H9 (cell line): ENCODE results near the gene IL17RE. TPM values are rescaled to one million over a fixed set of nuclear protein-coding genes. Genes with fewer than 3 reads are reported as not detected.

ENCODE experiments used
- DNase-seq: peaks from one replicate; pipeline ENCODE4 v3.0.0-alpha.2; 2017
- H2AFZ ChIP-seq: one replicate; pipeline ENCODE4 v1.6.1; 2013; ENCODE audit warnings: mild to moderate bottlenecking, low read length, control low read depth, moderate library complexity
- H2AK5ac ChIP-seq: 2 replicates; pipeline ENCODE4 v1.6.1; 2013; ENCODE audit warnings: low read length, control low read depth, mixed read lengths; ENCODE audit not compliant: insufficient read length
- H2BK120ac ChIP-seq: one replicate; pipeline ENCODE4 v1.6.1; 2013; ENCODE audit warnings: low read depth, mild to moderate bottlenecking, low read length, control low read depth, inconsistent platforms; ENCODE audit not compliant: poor library complexity, severe bottlenecking
- H2BK12ac ChIP-seq: 2 replicates; pipeline ENCODE4 v1.6.1; 2013; ENCODE audit warnings: low read length, control low read depth, mixed read lengths, low read depth; ENCODE audit not compliant: insufficient read length
- H2BK15ac ChIP-seq: 2 replicates; pipeline ENCODE4 v1.6.1; 2013; ENCODE audit warnings: low read depth, low read length, control low read depth
- H2BK20ac ChIP-seq: one replicate; pipeline ENCODE4 v1.6.1; 2013; ENCODE audit warnings: low read depth, mild to moderate bottlenecking, low read length, control low read depth, inconsistent platforms; ENCODE audit not compliant: poor library complexity, severe bottlenecking
- H2BK5ac ChIP-seq: 2 replicates; pipeline ENCODE4 v1.6.1; 2013; ENCODE audit warnings: low read length, control low read depth, mixed read lengths; ENCODE audit not compliant: insufficient read length
- H3K14ac ChIP-seq: 2 replicates; pipeline ENCODE4 v1.6.1; 2013; ENCODE audit warnings: low read length, control low read depth; ENCODE audit not compliant: insufficient read depth
- H3K18ac ChIP-seq: 2 replicates; pipeline ENCODE4 v1.6.1; 2013; ENCODE audit warnings: low read depth, mild to moderate bottlenecking, mixed read lengths, low read length, control low read depth; ENCODE audit not compliant: insufficient read length
- H3K23ac ChIP-seq: 2 replicates; pipeline ENCODE4 v1.6.1; 2013; ENCODE audit warnings: low read length, control low read depth, mixed read lengths, low read depth; ENCODE audit not compliant: insufficient read length
- H3K23me2 ChIP-seq: 2 replicates; pipeline ENCODE4 v1.6.1; 2013; ENCODE audit warnings: low read depth, mild to moderate bottlenecking, mixed read lengths, low read length, control low read depth; ENCODE audit not compliant: insufficient read length, poor library complexity, severe bottlenecking
- H3K27ac ChIP-seq: 2 replicates; pipeline ENCODE4 v1.5.1; 2013; ENCODE audit warnings: low read length, control low read depth, mixed read lengths, low read depth; ENCODE audit not compliant: insufficient read length
- H3K27me3 ChIP-seq: 2 replicates; pipeline ENCODE4 v1.6.1; 2013; ENCODE audit warnings: low read length, control low read depth, inconsistent platforms; ENCODE audit not compliant: insufficient read depth
- H3K4ac ChIP-seq: 2 replicates; pipeline ENCODE4 v1.6.1; 2013; ENCODE audit warnings: low read depth, mild to moderate bottlenecking, control low read depth, inconsistent platforms, low read length, moderate library complexity
- H3K4me1 ChIP-seq: 2 replicates; pipeline ENCODE4 v1.6.1; 2013; ENCODE audit warnings: low read length, control low read depth, inconsistent platforms; ENCODE audit not compliant: insufficient read depth
- H3K4me2 ChIP-seq: 2 replicates; pipeline ENCODE4 v1.6.1; 2013; ENCODE audit warnings: low read length, control low read depth, mixed read lengths; ENCODE audit not compliant: insufficient read length, insufficient read depth
- H3K56ac ChIP-seq: 2 replicates; pipeline ENCODE4 v1.6.1; 2013; ENCODE audit warnings: low read depth, mild to moderate bottlenecking, mixed read lengths, low read length, control low read depth; ENCODE audit not compliant: insufficient read length
- H3K79me1 ChIP-seq: 2 replicates; pipeline ENCODE4 v1.6.1; 2013; ENCODE audit warnings: low read depth, mild to moderate bottlenecking, moderate library complexity, low read length, control low read depth, inconsistent platforms; ENCODE audit not compliant: insufficient read depth, poor library complexity, severe bottlenecking
- H3K79me2 ChIP-seq: 2 replicates; pipeline ENCODE4 v1.6.1; 2013; ENCODE audit warnings: low read length, control low read depth, inconsistent platforms; ENCODE audit not compliant: insufficient read depth
- H3K9ac ChIP-seq: 2 replicates; pipeline ENCODE4 v1.6.1; 2013; ENCODE audit warnings: low read length, control low read depth, mixed read lengths; ENCODE audit not compliant: insufficient read length; ENCODE audit errors: extremely low read depth
- H3K9me3 ChIP-seq: one replicate; pipeline ENCODE4 v1.6.1; 2013; ENCODE audit warnings: low read depth, low read length, inconsistent platforms; ENCODE audit not compliant: control insufficient read depth
- H3T11ph ChIP-seq: one replicate; pipeline ENCODE4 v1.6.1; 2013; ENCODE audit warnings: mild to moderate bottlenecking, low read length, control low read depth, inconsistent platforms
- H4K20me1 ChIP-seq: one replicate; pipeline ENCODE4 v1.6.1; 2013; ENCODE audit not compliant: control insufficient read depth, insufficient read length, insufficient read depth
- H4K5ac ChIP-seq: 2 replicates; pipeline ENCODE4 v1.6.1; 2013; ENCODE audit warnings: low read depth, mild to moderate bottlenecking, mixed read lengths, low read length, control low read depth; ENCODE audit not compliant: insufficient read length
- H4K8ac ChIP-seq: replicated peaks from 2 replicates; pipeline ENCODE4 v1.6.1; 2013; ENCODE audit warnings: low read length, control low read depth, mixed read lengths, low read depth; ENCODE audit not compliant: insufficient read length
- H4K91ac ChIP-seq: 2 replicates; pipeline ENCODE4 v1.6.1; 2013; ENCODE audit warnings: low read depth, mild to moderate bottlenecking, moderate library complexity, mixed read lengths, low read length, control low read depth; ENCODE audit not compliant: insufficient read length
- H3K27ac Mint-ChIP-seq, 3 experiments: 2 replicates in 2 of 3; 3 replicates in 1 of 3; pipeline ENCODE4 v1.8.0; 2020 to 2021; ENCODE audit warnings: mixed read lengths in 3 of 3, mild to moderate bottlenecking in 1 of 3, moderate library complexity in 1 of 3
- H3K27me3 Mint-ChIP-seq: 2 replicates; pipeline ENCODE4 v1.8.0; 2021; ENCODE audit warnings: low read depth, mild to moderate bottlenecking, moderate library complexity, mixed read lengths
- H3K36me3 Mint-ChIP-seq, 3 experiments: 2 replicates in 2 of 3; 3 replicates in 1 of 3; pipeline ENCODE4 v1.8.0; 2020 to 2021; ENCODE audit warnings: low read depth in 3 of 3, mixed read lengths in 3 of 3; ENCODE audit not compliant: insufficient read depth in 1 of 3
- H3K4me1 Mint-ChIP-seq, 2 experiments: 2 replicates each; pipeline ENCODE4 v1.8.0; 2020; ENCODE audit warnings: mixed read lengths in 2 of 2
- H3K4me3 Mint-ChIP-seq, 2 experiments: 2 replicates in 1 of 2; 3 replicates in 1 of 2; pipeline ENCODE4 v1.8.0; 2020 to 2021; ENCODE audit warnings: mild to moderate bottlenecking in 2 of 2, mixed read lengths in 2 of 2, moderate library complexity in 1 of 2
- H3K9me3 Mint-ChIP-seq, 2 experiments: 2 replicates in 1 of 2; 3 replicates in 1 of 2; pipeline ENCODE4 v1.8.0; 2020; ENCODE audit warnings: mild to moderate bottlenecking in 2 of 2, mixed read lengths in 2 of 2, moderate library complexity in 1 of 2
- WGBS: extraction: QIAGEN DNeasy Blood & Tissue Kit; methylation state at CpG from one replicate; pipeline ENCODE4 v1.1.7; 2013; ENCODE audit warnings: missing lambda C conversion rate, low lambda C conversion rate, mixed read lengths; ENCODE audit not compliant: insufficient read length; ENCODE audit errors: extremely low coverage; 5-methylcytosine and 5-hydroxymethylcytosine counted together
- total RNA-seq: library from RNA; stranded (reverse); gene quantifications from 2 replicates; pipeline ENCODE4 v1.2.1, GENCODE V29; 2021
- TF ChIP-seq, protein P1 (sequence below): fragments of 200-600 bp; sonication (generic); conservative IDR thresholded peaks from 3 replicates; pipeline ENCODE4 v1.8.0; 2021; ENCODE audit warnings: antibody characterized with exemption, mild to moderate bottlenecking

IL17RE gene
- total RNA-seq, 1 experiment from 2014 or later: 2.1 TPM

DNA sequence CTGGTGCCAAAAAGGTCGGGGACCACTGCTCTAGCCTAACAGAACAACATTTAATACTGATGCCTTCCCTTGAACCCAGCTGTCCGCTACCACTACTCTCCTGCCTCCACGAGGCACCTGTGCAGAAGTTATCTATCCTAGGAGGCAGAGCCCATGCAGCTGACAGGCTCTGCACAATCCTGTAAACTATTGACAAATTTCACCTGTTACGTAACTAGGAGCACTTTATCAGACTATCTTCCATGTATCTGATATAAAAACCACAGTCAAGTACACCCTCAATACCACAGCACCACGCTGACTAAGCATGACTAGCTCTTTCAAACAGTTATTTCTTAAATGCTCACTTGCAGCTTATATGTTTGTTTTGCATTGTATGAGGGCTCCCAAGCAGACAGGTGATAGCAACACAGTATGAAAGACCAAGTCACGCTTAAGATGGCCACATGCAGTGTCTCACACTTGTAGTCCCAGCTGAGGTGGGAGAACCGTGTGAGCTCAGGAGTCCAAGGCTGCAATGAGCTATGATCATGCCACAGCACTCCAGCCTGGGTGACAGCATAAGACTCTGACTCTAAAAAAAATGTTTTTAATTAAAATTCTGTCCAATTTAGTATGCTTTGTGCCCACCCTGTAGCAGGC lies 9.8 kb downstream of the IL17RE start:
- Histone ChIP-seq H2BK5ac (no peak overlapping the region), H3K79me1 (no peaks in the 10 kb centered on the region), H3K4me1 (peaks cover 4% of the 10 kb centered on the region; the same call in 1 of the 2 replicates), H2BK120ac (no peak overlapping the region), H4K8ac (no peak overlapping the region), H3K23ac (no peak overlapping the region), H3K4me2 (no peak overlapping the region), H3K27ac (no peak overlapping the region), H3K23me2 (peaks cover 15% of the 10 kb centered on the region), H3K9ac (no peak overlapping the region), H2AK5ac (no peak overlapping the region), H2BK12ac (no peak overlapping the region), H3K56ac (no peak overlapping the region), H3K18ac (no peak overlapping the region), H3T11ph (no peak overlapping the region), H3K9me3 (no peaks in the 10 kb centered on the region), H2AFZ (no peak overlapping the region), H4K91ac (no peak overlapping the region), H3K27me3 (no peaks in the 10 kb centered on the region; the same call in 1 of the 2 replicates), H3K14ac (no peak overlapping the region), H4K20me1 (no peaks in the 10 kb centered on the region), H2BK20ac (no peak overlapping the region), H2BK15ac (no peak overlapping the region), H4K5ac (no peak overlapping the region), H3K4ac (no peak overlapping the region), H3K79me2 (no peaks in the 10 kb centered on the region)
- Mint-ChIP-seq H3K36me3 (peaks cover 0 to 5% (median 0%) of the 10 kb centered on the region in 3 experiments; a peak in 1 of 7 replicates), H3K27me3 (peaks cover 17% of the 10 kb centered on the region), H3K4me3 (no peak overlapping the region), H3K27ac (peak overlapping the region in 1 of 3 experiments; percentile 1; a peak in 1 of 7 replicates), H3K9me3 (no peaks in the 10 kb centered on the region; a peak in 2 of 5 replicates), H3K4me1 (peaks cover 15 to 23% of the 10 kb centered on the region in 2 experiments)
- TF ChIP-seq, protein P1, sequence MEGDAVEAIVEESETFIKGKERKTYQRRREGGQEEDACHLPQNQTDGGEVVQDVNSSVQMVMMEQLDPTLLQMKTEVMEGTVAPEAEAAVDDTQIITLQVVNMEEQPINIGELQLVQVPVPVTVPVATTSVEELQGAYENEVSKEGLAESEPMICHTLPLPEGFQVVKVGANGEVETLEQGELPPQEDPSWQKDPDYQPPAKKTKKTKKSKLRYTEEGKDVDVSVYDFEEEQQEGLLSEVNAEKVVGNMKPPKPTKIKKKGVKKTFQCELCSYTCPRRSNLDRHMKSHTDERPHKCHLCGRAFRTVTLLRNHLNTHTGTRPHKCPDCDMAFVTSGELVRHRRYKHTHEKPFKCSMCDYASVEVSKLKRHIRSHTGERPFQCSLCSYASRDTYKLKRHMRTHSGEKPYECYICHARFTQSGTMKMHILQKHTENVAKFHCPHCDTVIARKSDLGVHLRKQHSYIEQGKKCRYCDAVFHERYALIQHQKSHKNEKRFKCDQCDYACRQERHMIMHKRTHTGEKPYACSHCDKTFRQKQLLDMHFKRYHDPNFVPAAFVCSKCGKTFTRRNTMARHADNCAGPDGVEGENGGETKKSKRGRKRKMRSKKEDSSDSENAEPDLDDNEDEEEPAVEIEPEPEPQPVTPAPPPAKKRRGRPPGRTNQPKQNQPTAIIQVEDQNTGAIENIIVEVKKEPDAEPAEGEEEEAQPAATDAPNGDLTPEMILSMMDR: no peak
- WGBS: no CpG with 5 or more reads among the region's 7 CpGs
- DNase-seq: no peak
